Measurements from ENCODE around the gene UFD1. TPM values are rescaled to one million over a fixed set of nuclear protein-coding genes. Genes with fewer than 3 reads are reported as not detected.

The UFD1 gene
- total RNA-seq, 4 donors from 2014 or later: 39.2 to 74.3 (median 43.5) TPM

- Histone ChIP-seq H3K9me3 (no peaks in the 10 kb centered on the region), H3K4me3 (no peak overlapping the region), H3K36me3 (no peaks in the 10 kb centered on the region), H3K27ac (no peak overlapping the region), H3K27me3 (no peaks in the 10 kb centered on the region), H3K4me1 (no peaks in the 10 kb centered on the region)
- no peak for DNase-seq
- no peak for TF ChIP-seq CTCF (IDR thresholded peaks at IDR 0.05)
- TF ChIP-seq POLR2A (IDR thresholded peaks at IDR 0.05): no peak
Measured at GRCh38 chr22:19501897-19502447, 23.0 kb upstream of the UFD1 start.

DNA sequence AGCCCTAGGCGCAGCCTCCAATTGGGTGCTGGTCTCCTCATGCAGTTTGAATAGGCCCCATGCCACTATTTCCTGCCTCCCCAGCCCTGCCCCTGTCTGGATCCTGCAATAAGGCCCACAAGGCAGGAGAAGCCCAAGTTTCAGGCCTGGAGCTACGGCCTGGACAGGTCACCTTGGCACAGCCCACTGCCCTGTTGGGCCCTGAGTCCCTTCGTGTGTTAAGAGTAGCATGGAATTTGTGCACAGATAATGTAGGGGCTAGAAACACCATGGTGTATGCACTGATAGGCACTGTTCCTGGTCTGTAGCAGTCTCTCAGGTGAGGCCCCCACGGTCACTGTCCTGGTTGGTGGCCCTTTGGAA lies 20.9 kb upstream of the UFD1 start:
- Histone ChIP-seq H3K4me3 (no peak overlapping the region), H3K4me1 (no peaks in the 10 kb centered on the region), H3K27me3 (no peaks in the 10 kb centered on the region), H3K36me3 (no peaks in the 10 kb centered on the region), H3K27ac (no peak overlapping the region), H3K9me3 (no peaks in the 10 kb centered on the region)
- DNase-seq: no peak
- TF ChIP-seq CTCF (IDR thresholded peaks at IDR 0.05): no peak
- no peak for TF ChIP-seq POLR2A (IDR thresholded peaks at IDR 0.05)

DNA sequence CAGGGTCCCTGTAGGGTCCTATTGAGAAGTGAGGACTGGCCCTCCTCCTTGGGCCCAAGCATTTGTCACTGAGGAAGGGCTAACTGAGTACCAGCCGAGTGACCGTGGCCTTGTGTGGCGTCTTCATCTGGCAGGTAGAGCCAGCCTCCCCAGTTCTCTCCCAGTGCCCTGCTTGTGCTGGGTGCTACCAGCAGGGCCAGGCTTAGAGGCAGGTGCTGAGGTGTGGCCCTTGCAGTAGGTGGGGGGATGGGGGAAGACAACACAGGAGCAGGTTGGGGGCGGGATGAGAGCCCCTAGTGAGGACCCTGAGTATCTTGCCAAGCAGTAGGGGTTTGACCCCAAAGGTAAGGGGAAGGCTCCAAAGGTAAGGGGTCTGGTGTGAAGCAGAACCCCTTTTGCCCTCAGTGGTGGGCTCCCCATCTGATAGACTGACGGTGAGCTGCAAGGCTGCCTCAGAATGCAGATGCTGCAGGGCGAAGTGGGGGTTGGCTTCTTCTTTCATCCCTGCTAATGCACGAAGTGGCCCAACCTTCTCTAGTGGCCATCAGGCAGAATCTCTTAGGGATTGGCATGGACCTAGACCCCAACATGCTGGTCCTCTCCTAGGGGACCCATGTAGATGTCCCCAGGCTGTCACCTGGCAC lies 20.4 kb upstream of the UFD1 start:
- H3K36me3 ChIP-seq: no peaks in the 10 kb centered on the region
- H3K27me3 ChIP-seq: no peaks in the 10 kb centered on the region
- no peaks in the 10 kb centered on the region for H3K9me3 ChIP-seq
- TF ChIP-seq POLR2A (IDR thresholded peaks at IDR 0.05): no peak
- TF ChIP-seq CTCF (IDR thresholded peaks at IDR 0.05): no peak
- DNase-seq: no peak
- no peak overlapping the region for H3K27ac ChIP-seq
- H3K4me3 ChIP-seq: no peak overlapping the region
- H3K4me1 ChIP-seq: no peaks in the 10 kb centered on the region

DNA sequence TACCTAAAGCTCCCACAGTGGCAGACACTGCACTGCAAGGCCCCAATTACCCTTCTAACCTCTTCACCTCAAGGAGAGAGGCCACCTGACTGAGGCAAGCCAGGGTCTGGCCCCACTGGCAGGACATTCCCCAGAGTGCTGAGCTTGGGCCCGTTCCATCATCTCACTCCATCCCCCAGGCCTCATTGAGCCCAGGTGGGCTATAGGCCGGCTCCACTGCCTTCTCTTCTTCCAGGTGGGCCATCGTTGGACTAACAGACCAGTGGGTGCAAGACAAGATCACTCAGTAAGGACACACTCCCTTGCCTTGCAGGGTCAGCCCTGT lies 19.8 kb upstream of the UFD1 start:
- Histone ChIP-seq H3K27ac (no peak overlapping the region), H3K4me3 (no peak overlapping the region), H3K36me3 (no peaks in the 10 kb centered on the region), H3K27me3 (no peaks in the 10 kb centered on the region), H3K4me1 (no peaks in the 10 kb centered on the region), H3K9me3 (no peaks in the 10 kb centered on the region)
- no peak for DNase-seq
- TF ChIP-seq POLR2A (IDR thresholded peaks at IDR 0.05): no peak

DNA sequence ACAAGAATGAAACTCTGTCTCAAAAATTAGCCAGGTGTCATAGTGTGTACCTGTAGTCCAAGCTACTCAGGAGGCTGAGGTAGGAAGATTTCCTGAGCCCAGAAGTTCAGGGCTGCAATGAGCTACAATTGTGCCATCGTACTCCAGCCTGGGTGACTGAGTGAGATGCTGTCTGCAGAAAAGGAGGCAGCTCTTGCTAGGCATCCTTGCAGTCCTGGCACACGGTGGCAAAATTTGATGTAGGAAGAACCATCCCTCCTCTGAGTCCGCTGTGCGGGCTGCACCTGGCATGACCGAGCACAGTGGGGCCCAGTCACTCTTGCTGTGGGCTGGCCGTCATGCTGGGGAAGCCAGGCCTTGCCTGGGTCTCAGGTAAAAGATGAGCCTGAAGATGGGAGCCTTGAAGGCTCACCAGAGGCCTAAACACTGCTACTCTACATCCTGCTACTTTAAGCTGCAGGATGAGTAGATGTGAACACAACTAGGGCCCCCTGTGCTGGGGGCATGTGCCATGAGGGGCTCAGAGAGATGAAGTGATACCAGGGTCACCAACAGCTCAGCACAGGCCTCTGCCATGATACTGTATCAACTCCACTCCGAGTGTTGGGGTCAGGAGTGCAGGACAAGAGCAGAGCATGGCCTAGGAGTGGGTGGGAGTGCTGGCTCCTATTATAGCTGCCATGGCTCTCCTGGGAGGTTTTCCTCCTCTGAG lies 19.3 kb upstream of the UFD1 start:
- Histone ChIP-seq H3K27ac (no peak overlapping the region), H3K4me1 (no peaks in the 10 kb centered on the region), H3K9me3 (no peaks in the 10 kb centered on the region), H3K27me3 (no peaks in the 10 kb centered on the region), H3K36me3 (no peaks in the 10 kb centered on the region), H3K4me3 (no peak overlapping the region)
- no peak for DNase-seq
- no peak for TF ChIP-seq POLR2A (IDR thresholded peaks at IDR 0.05)
- no peak for TF ChIP-seq CTCF (IDR thresholded peaks at IDR 0.05)

DNA sequence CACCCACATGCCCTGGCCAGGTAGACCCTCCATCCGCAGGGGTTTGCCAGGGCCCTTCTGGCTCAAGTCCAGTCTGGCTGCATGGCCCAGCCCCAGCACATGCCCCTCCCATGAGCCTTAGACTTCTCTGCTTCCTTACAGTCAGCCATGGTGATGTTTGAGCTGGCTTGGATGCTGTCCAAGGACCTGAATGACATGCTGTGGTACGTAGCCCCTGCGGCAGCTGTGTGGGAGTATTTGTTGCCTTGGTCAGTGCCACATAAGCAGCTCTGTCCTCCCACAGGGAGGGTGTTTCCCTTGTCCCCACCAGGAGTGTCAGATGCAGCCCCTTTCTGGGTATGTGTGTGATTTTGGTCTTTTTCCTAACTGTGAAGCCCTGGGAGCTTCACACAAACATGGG lies 18.3 kb upstream of the UFD1 start:
- Histone ChIP-seq H3K27me3 (no peaks in the 10 kb centered on the region), H3K27ac (no peak overlapping the region), H3K36me3 (no peaks in the 10 kb centered on the region), H3K4me3 (no peak overlapping the region), H3K4me1 (no peaks in the 10 kb centered on the region), H3K9me3 (no peaks in the 10 kb centered on the region)
- TF ChIP-seq POLR2A (IDR thresholded peaks at IDR 0.05) (no peak), CTCF (IDR thresholded peaks at IDR 0.05) (no peak)
- no peak for DNase-seq

Measured in Peyer's patch (tissue), 4 donors.